Neural cell (in vitro differentiated cells): ENCODE measurements around the gene LCAT. TPM values are rescaled to one million over a fixed set of nuclear protein-coding genes. Genes with fewer than 3 reads are reported as not detected.
"Not testable (repeated sequence)": the region's sequence is repeated elsewhere in the genome, so short reads cannot be mapped to it uniquely, and the experiment has no call there.

ENCODE experiments used
- H2AFZ ChIP-seq: fragments of 200-600, 300-800 bp; sonication (generic), shearing (Covaris generic); 2 replicates; pipeline ENCODE4 v1.6.0; 2014; ENCODE audit warnings: low read depth, mild to moderate bottlenecking, antibody characterized with exemption, low read length, moderate library complexity
- H3F3A ChIP-seq: fragments of 200-600 bp; shearing (Covaris generic); 2 replicates; pipeline ENCODE4 v1.6.1; 2016; ENCODE audit warnings: mild to moderate bottlenecking, moderate library complexity, mixed read lengths, antibody characterized with exemption, low read length; ENCODE audit not compliant: insufficient read depth, poor library complexity, severe bottlenecking
- H3K27ac ChIP-seq: fragments of 200-600, 300-800 bp; sonication (generic), shearing (Covaris generic); 2 replicates; pipeline ENCODE4 v1.5.1; 2014; ENCODE audit warnings: mild to moderate bottlenecking, low read length, moderate library complexity
- H3K27me3 ChIP-seq: fragments of 300-800, 200-600 bp; sonication (generic), shearing (Covaris generic); 2 replicates; pipeline ENCODE4 v1.6.0; 2014; ENCODE audit warnings: mild to moderate bottlenecking, low read depth, low read length, moderate library complexity; ENCODE audit not compliant: insufficient read depth
- H3K36me3 ChIP-seq: fragments of 300-800, 200-600 bp; sonication (generic), shearing (Covaris generic); 2 replicates; pipeline ENCODE4 v1.5.1; 2014; ENCODE audit warnings: mild to moderate bottlenecking, antibody characterized with exemption, low read length, moderate library complexity; ENCODE audit not compliant: insufficient read depth
- H3K4me2 ChIP-seq: fragments of 300-800, 200-600 bp; sonication (generic), shearing (Covaris generic); 2 replicates; pipeline ENCODE4 v1.6.0; 2014; ENCODE audit warnings: mild to moderate bottlenecking, low read length
- H3K4me3 ChIP-seq: fragments of 300-800, 200-600 bp; sonication (generic), shearing (Covaris generic); 2 replicates; pipeline ENCODE4 v1.5.1; 2014; ENCODE audit warnings: mild to moderate bottlenecking, low read length, moderate library complexity
- H3K79me2 ChIP-seq: fragments of 200-600 bp; shearing (Covaris generic); replicated peaks from 2 replicates; pipeline ENCODE4 v1.6.0; 2014; ENCODE audit warnings: mild to moderate bottlenecking, low read length, moderate library complexity; ENCODE audit not compliant: insufficient read depth
- H3K9ac ChIP-seq: fragments of 300-800, 200-600 bp; sonication (generic), shearing (Covaris generic); 2 replicates; pipeline ENCODE4 v1.6.1; 2016; ENCODE audit warnings: mild to moderate bottlenecking, low read length, mixed read lengths
- H3K9me2 ChIP-seq: fragments of 200-600 bp; shearing (Covaris generic); 2 replicates; pipeline ENCODE4 v1.6.1; 2016; ENCODE audit warnings: mild to moderate bottlenecking, low read length, mixed read lengths; ENCODE audit not compliant: insufficient read depth
- H3K9me3 ChIP-seq: fragments of 200-600, 300-800 bp; sonication (generic), shearing (Covaris generic); 2 replicates; pipeline ENCODE4 v1.6.1; 2016; ENCODE audit warnings: mild to moderate bottlenecking, mixed run types, low read length, moderate library complexity, mixed read lengths
- H4K20me1 ChIP-seq: fragments of 200-600 bp; shearing (Covaris generic); 2 replicates; pipeline ENCODE4 v1.6.1; 2016; ENCODE audit warnings: mild to moderate bottlenecking, mixed run types; ENCODE audit not compliant: insufficient read depth
- EP300 ChIP-seq: fragments of 450-650 bp; conservative IDR thresholded peaks from 2 replicates; pipeline ENCODE4 v1.6.1; 2014; ENCODE audit warnings: antibody characterized with exemption, mild to moderate bottlenecking, moderate library complexity; ENCODE audit not compliant: poor library complexity, severe bottlenecking
- EZH2 ChIP-seq: fragments of 200-600, 300-800 bp; shearing (Covaris generic), sonication (generic); IDR thresholded peaks from 2 replicates; pipeline ENCODE4 v1.6.1; 2014; ENCODE audit warnings: antibody characterized with exemption, low read length, borderline replicate concordance, mild to moderate bottlenecking; ENCODE audit not compliant: insufficient read depth, poor library complexity, severe bottlenecking
- MXI1 ChIP-seq: fragments of 450-650 bp; conservative IDR thresholded peaks from 2 replicates; pipeline ENCODE4 v1.6.1; 2014; ENCODE audit warnings: antibody characterized with exemption, mild to moderate bottlenecking; ENCODE audit not compliant: poor library complexity, severe bottlenecking
- POLR2AphosphoS5 ChIP-seq: IDR thresholded peaks from 2 replicates; pipeline ENCODE4 v1.6.1; 2012
- RAD21 ChIP-seq: fragments of 450-650 bp; conservative IDR thresholded peaks from 2 replicates; pipeline ENCODE4 v1.6.1; 2014; ENCODE audit warnings: antibody characterized with exemption, mild to moderate bottlenecking, moderate library complexity
- SMC3 ChIP-seq: fragments of 450-650 bp; conservative IDR thresholded peaks from 2 replicates; pipeline ENCODE4 v1.6.1; 2014; ENCODE audit warnings: antibody characterized with exemption, mild to moderate bottlenecking, moderate library complexity; ENCODE audit not compliant: poor library complexity
- TAF1 ChIP-seq: IDR thresholded peaks from 2 replicates; pipeline ENCODE4 v1.6.1; 2012; ENCODE audit warnings: low read depth
- polyA plus RNA-seq: library from polyadenylated mRNA; depleted of rRNA; stranded (reverse); fragments of >200 nt; gene quantifications from 2 replicates; pipeline ENCODE4 v1.2.3, GENCODE V29; 2014
- TF ChIP-seq, protein P1 (sequence below): IDR thresholded peaks from 2 replicates; pipeline ENCODE4 v1.6.1; 2012; ENCODE audit warnings: borderline replicate concordance
- TF ChIP-seq, protein P2 (sequence below): fragments of 450-650 bp; IDR thresholded peaks from 2 replicates; pipeline ENCODE4 v1.5.1; 2014; ENCODE audit warnings: antibody characterized with exemption, mild to moderate bottlenecking, moderate library complexity; ENCODE audit not compliant: poor library complexity, severe bottlenecking

Gene LCAT
- polyA plus RNA-seq, 1 donor from 2014 or later: 0.32 TPM

DNA sequence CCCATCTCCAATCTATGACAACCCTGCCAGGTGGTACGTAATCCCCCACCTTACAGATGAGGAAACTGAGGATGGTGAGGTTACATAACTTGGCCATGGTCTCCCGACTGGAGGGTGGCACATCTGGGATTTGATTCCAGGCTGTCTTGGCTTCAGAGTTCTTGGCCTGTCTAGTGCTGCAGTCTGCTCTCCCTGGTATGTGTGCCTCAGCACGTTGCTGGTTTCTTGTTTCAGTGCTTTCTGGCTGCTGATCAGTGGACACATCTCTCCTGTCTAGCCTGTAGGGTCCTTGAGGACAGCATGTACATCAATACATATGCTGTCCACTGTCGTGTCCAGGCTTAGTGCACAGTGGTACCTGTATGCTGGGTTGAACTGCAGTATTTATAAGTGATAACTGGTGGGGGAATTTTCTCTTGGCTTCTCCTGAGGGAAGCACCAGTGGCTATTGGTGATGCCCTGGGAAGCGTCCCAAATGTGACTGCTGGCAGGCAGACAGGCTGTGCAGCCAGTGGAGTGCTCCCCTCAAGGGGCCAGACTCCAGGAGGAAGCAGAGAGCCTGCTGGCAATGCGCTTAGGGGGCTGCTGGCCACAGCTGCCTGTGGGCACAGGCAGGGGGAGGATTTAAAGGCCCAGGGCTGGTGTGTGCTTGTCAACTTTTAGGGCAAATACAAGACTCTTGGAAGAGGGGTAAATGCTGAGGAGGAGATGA, 26.6 kb downstream of the LCAT start:
- Histone ChIP-seq H3K9me3 (no peaks in the 10 kb centered on the region), H4K20me1 (no peaks in the 10 kb centered on the region), H3K4me3 (no peak overlapping the region), H2AFZ (no peak overlapping the region), H3K27ac (no peak overlapping the region), H3K79me2 (no peaks in the 10 kb centered on the region), H3K27me3 (no peaks in the 10 kb centered on the region), H3K36me3 (no peaks in the 10 kb centered on the region), H3K4me2 (no peak overlapping the region), H3K9me2 (no peaks in the 10 kb centered on the region), H3K9ac (no peak overlapping the region), H3F3A (no peaks in the 10 kb centered on the region)
- TF ChIP-seq RAD21 (no peak), TAF1 (no peak), POLR2AphosphoS5 (no peak), SMC3 (no peak), EZH2 (no peak), MXI1 (no peak), EP300 (no peak)
- TF ChIP-seq, protein P1, sequence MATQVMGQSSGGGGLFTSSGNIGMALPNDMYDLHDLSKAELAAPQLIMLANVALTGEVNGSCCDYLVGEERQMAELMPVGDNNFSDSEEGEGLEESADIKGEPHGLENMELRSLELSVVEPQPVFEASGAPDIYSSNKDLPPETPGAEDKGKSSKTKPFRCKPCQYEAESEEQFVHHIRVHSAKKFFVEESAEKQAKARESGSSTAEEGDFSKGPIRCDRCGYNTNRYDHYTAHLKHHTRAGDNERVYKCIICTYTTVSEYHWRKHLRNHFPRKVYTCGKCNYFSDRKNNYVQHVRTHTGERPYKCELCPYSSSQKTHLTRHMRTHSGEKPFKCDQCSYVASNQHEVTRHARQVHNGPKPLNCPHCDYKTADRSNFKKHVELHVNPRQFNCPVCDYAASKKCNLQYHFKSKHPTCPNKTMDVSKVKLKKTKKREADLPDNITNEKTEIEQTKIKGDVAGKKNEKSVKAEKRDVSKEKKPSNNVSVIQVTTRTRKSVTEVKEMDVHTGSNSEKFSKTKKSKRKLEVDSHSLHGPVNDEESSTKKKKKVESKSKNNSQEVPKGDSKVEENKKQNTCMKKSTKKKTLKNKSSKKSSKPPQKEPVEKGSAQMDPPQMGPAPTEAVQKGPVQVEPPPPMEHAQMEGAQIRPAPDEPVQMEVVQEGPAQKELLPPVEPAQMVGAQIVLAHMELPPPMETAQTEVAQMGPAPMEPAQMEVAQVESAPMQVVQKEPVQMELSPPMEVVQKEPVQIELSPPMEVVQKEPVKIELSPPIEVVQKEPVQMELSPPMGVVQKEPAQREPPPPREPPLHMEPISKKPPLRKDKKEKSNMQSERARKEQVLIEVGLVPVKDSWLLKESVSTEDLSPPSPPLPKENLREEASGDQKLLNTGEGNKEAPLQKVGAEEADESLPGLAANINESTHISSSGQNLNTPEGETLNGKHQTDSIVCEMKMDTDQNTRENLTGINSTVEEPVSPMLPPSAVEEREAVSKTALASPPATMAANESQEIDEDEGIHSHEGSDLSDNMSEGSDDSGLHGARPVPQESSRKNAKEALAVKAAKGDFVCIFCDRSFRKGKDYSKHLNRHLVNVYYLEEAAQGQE: no peak
- TF ChIP-seq, protein P2, sequence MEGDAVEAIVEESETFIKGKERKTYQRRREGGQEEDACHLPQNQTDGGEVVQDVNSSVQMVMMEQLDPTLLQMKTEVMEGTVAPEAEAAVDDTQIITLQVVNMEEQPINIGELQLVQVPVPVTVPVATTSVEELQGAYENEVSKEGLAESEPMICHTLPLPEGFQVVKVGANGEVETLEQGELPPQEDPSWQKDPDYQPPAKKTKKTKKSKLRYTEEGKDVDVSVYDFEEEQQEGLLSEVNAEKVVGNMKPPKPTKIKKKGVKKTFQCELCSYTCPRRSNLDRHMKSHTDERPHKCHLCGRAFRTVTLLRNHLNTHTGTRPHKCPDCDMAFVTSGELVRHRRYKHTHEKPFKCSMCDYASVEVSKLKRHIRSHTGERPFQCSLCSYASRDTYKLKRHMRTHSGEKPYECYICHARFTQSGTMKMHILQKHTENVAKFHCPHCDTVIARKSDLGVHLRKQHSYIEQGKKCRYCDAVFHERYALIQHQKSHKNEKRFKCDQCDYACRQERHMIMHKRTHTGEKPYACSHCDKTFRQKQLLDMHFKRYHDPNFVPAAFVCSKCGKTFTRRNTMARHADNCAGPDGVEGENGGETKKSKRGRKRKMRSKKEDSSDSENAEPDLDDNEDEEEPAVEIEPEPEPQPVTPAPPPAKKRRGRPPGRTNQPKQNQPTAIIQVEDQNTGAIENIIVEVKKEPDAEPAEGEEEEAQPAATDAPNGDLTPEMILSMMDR: no peak

DNA sequence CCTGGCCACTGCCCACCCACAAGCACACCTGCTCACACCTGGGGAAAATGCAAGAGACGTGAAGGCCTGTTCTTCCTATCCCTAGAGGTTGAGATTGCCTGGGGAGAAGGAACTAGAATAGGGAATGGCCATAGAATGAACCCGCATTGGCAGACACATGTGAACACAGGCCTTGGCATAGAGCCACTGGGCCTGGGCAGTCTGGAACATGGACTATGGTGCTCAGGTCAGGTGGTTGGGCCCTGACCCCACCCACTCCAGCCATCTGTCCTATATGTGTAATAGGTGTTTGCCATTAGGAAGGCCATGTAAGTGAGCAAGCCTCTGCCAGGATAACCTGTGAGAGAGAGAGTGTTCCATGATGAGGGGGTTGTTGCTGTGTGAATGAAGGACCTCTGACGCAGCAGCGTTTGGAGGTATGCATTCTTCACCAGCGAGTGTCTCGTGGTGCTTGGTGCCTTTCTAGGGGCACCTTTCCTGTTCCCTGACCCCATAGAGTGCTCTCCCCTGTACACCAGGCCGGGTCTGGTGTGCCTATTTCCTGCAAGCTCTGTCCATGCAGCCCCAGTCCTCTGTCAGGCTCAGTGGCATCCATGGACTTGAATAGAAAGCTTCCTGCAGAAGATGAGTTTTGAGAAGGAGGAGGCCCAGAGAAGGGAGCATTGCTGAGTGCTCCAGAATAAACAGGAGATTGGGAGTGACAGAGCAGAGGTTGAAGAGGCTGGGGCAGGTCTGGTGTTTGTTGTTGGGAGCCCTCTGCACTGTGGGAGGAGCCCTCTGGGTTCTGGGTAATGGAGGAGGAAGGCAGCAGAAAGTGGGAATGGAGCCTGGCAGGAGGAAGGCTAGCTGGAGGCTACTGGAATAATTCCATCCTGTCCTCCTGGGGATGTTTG, 27.8 kb downstream of the LCAT start:
- Histone ChIP-seq H3F3A (no peaks in the 10 kb centered on the region), H3K27ac (no peak overlapping the region), H3K27me3 (no peaks in the 10 kb centered on the region), H3K9me2 (no peaks in the 10 kb centered on the region), H3K9me3 (no peaks in the 10 kb centered on the region), H3K36me3 (no peaks in the 10 kb centered on the region), H3K4me3 (no peak overlapping the region), H3K79me2 (no peaks in the 10 kb centered on the region), H2AFZ (no peak overlapping the region), H3K9ac (no peak overlapping the region), H3K4me2 (no peak overlapping the region), H4K20me1 (no peaks in the 10 kb centered on the region)
- TF ChIP-seq, protein P2: no peak
- TF ChIP-seq RAD21 (no peak), POLR2AphosphoS5 (no peak), EZH2 (no peak), EP300 (no peak), MXI1 (no peak), TAF1 (no peak), SMC3 (no peak)
- TF ChIP-seq, protein P1: no peak

DNA sequence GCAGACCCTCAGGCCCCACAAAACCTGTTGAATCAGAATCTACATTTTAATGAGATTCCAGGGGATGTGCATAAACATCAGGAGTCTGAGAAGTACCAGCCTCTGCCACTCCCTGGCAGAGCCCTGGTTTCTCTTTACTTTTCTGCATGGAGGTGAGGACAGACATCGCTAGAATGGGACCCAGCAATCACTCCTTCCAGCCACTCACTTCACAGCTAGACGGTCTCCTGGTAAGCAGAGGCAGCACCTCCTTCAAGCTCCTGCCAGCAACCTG, 28.5 kb downstream of the LCAT start:
- not testable (repeated sequence) for H3F3A ChIP-seq, H3K9ac ChIP-seq, H3K4me2 ChIP-seq, H3K27me3 ChIP-seq, H3K36me3 ChIP-seq, H3K4me3 ChIP-seq, H4K20me1 ChIP-seq, H3K27ac ChIP-seq, H3K9me2 ChIP-seq, H3K79me2 ChIP-seq, H2AFZ ChIP-seq, H3K9me3 ChIP-seq
